Measurements from ENCODE around the gene ANGPTL8.

The ANGPTL8 gene

DNA sequence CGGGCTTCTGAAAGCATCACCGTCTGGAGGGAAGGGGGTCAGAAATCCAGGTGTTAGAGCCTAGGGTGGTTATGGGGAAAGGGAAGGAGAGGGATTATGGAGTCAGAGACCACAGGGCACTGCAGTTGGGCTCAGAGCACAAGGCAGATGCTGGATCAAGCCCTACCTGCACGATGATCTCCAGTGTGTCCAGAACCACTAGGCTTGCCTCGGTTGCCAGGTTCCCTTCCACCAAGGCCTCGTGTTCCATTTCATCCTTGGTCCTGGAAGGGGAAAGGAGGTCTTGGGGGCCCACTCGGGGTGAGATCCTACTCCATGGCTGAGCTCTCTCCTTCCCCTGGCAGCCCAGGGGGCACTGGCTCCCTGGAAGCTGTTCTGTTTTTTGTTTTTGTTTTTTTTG, 25.0 kb upstream of the ANGPTL8 start:
- TF ChIP-seq EZH2phosphoT487 (IDR thresholded peaks at IDR 0.05; ENCODE audit: borderline replicate concordance, low read length) (no peak), CTCF (IDR thresholded peaks at IDR 0.05; ENCODE audit: low read depth, low read length, poor library complexity, severe bottlenecking) (no peak)
- H3K27ac ChIP-seq (ENCODE audit: low read depth, low read length), result no peak overlapping the region
- no peaks in the 10 kb centered on the region for H3K4me1 ChIP-seq (ENCODE audit: control insufficient read depth, low read length)
- no peaks in the 10 kb centered on the region for H3K79me2 ChIP-seq (ENCODE audit: control insufficient read depth, low read length)
- no peaks in the 10 kb centered on the region for H3K9me2 ChIP-seq (replicated peaks; ENCODE audit: control insufficient read depth, low read length)
- H4K20me1 ChIP-seq (ENCODE audit: control insufficient read depth, insufficient read depth, low read depth, low read length), result no peaks in the 10 kb centered on the region
- peaks cover 8% of the 10 kb centered on the region; the same call in 1 of the 2 replicates for H3K9me3 ChIP-seq (ENCODE audit: control insufficient read depth, insufficient read depth, low read length)
- H3K27me3 ChIP-seq (ENCODE audit: control insufficient read depth, low read length), result no peaks in the 10 kb centered on the region
- no peaks in the 10 kb centered on the region for H3F3A ChIP-seq (ENCODE audit: control insufficient read depth, insufficient read depth)
- H3K4me3 ChIP-seq (ENCODE audit: low read length), result no peak overlapping the region
- H3K36me3 ChIP-seq (ENCODE audit: control insufficient read depth, low read length), result peaks cover 7% of the 10 kb centered on the region
- H3K4me2 ChIP-seq (ENCODE audit: low read length), result no peak overlapping the region

DNA sequence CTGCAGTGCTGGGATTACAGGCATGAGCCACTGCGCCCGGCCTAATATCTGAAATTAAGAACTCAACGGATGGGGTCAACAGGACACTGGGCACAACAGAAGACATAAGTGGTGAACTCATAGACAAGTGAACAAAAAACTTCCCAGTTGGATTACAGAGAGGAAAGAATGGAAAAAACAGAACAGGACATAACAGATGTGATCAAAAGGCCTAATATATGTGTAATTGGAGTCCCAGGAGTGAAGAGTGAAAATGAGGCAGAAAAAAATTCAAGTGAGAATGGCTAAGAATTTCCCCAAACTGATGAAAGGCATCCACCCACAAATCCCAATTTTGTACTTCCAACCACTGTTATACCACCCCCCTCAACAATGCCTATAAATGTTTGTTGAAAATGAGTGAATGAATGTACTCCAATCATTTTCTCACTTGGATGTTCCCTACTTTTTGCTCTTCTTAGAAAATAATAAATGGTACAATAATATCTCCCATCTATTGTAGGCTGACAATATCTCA, 18.3 kb upstream of the ANGPTL8 start:
- Histone ChIP-seq H3K9me3 (ENCODE audit: control insufficient read depth, insufficient read depth, low read length) (no peaks in the 10 kb centered on the region), H3K4me2 (ENCODE audit: low read length) (no peak overlapping the region), H3K27me3 (ENCODE audit: control insufficient read depth, low read length) (no peaks in the 10 kb centered on the region), H3K4me3 (ENCODE audit: low read length) (no peak overlapping the region), H3K79me2 (ENCODE audit: control insufficient read depth, low read length) (no peaks in the 10 kb centered on the region), H3F3A (ENCODE audit: control insufficient read depth, insufficient read depth) (no peaks in the 10 kb centered on the region), H3K9me2 (replicated peaks; ENCODE audit: control insufficient read depth, low read length) (no peaks in the 10 kb centered on the region), H4K20me1 (ENCODE audit: control insufficient read depth, insufficient read depth, low read depth, low read length) (no peaks in the 10 kb centered on the region), H3K27ac (ENCODE audit: low read depth, low read length) (no peak overlapping the region), H3K36me3 (ENCODE audit: control insufficient read depth, low read length) (peaks cover 4% of the 10 kb centered on the region), H3K4me1 (ENCODE audit: control insufficient read depth, low read length) (no peaks in the 10 kb centered on the region)
- TF ChIP-seq CTCF (IDR thresholded peaks at IDR 0.05; ENCODE audit: low read depth, low read length, poor library complexity, severe bottlenecking) (no peak), EZH2phosphoT487 (IDR thresholded peaks at IDR 0.05; ENCODE audit: borderline replicate concordance, low read length) (no peak)

DNA sequence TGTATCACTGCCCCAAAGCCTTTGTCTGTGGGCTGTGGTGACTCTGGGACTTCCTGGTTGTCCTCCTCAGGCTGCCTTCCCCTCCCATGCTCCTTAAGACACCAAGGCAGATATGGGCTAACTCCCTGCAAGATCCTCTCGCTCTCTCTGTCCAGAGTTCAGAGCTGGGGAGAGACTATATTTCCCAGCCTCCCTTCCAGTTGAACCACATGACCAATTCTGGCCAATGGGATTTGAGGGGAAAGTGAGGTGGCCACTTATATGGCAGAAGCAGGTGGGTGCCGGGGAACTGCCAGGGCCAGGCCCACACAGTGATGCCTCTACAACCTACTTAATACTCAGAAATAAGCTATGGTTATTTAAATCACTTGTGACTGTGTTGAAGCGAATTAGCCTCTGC, 16.2 kb upstream of the ANGPTL8 start:
- no peaks in the 10 kb centered on the region for H4K20me1 ChIP-seq (ENCODE audit: control insufficient read depth, insufficient read depth, low read depth, low read length)
- no peak for TF ChIP-seq CTCF (IDR thresholded peaks at IDR 0.05; ENCODE audit: low read depth, low read length, poor library complexity, severe bottlenecking)
- no peak for TF ChIP-seq EZH2phosphoT487 (IDR thresholded peaks at IDR 0.05; ENCODE audit: borderline replicate concordance, low read length)
- no peak overlapping the region for H3K4me2 ChIP-seq (ENCODE audit: low read length)
- no peaks in the 10 kb centered on the region for H3K9me3 ChIP-seq (ENCODE audit: control insufficient read depth, insufficient read depth, low read length)
- peaks cover 8% of the 10 kb centered on the region for H3K36me3 ChIP-seq (ENCODE audit: control insufficient read depth, low read length)
- peaks cover 4% of the 10 kb centered on the region; the same call in 1 of the 2 replicates for H3K4me1 ChIP-seq (ENCODE audit: control insufficient read depth, low read length)
- H3K4me3 ChIP-seq (ENCODE audit: low read length), result no peak overlapping the region
- no peaks in the 10 kb centered on the region for H3K9me2 ChIP-seq (replicated peaks; ENCODE audit: control insufficient read depth, low read length)
- H3K27ac ChIP-seq (ENCODE audit: low read depth, low read length), result no peak overlapping the region
- H3F3A ChIP-seq (ENCODE audit: control insufficient read depth, insufficient read depth), result no peaks in the 10 kb centered on the region
- no peaks in the 10 kb centered on the region for H3K79me2 ChIP-seq (ENCODE audit: control insufficient read depth, low read length)
- no peaks in the 10 kb centered on the region for H3K27me3 ChIP-seq (ENCODE audit: control insufficient read depth, low read length)
